Stimulated activated CD8-positive, alpha-beta memory T cell treated with anti-CD3 and anti-CD28 coated beads, Interleukin-4, amount 100 ng/mL, for 4 hours (primary cell): ENCODE data around the gene MOCS1.

ENCODE experiments used
- DNase-seq, 2 donors: peaks; one replicate each; pipeline ENCODE4 v3.0.0-alpha.2; 2020; ENCODE audit warnings: low read depth in 2 of 2, low spot score in 1 of 2

MOCS1 gene

DNA sequence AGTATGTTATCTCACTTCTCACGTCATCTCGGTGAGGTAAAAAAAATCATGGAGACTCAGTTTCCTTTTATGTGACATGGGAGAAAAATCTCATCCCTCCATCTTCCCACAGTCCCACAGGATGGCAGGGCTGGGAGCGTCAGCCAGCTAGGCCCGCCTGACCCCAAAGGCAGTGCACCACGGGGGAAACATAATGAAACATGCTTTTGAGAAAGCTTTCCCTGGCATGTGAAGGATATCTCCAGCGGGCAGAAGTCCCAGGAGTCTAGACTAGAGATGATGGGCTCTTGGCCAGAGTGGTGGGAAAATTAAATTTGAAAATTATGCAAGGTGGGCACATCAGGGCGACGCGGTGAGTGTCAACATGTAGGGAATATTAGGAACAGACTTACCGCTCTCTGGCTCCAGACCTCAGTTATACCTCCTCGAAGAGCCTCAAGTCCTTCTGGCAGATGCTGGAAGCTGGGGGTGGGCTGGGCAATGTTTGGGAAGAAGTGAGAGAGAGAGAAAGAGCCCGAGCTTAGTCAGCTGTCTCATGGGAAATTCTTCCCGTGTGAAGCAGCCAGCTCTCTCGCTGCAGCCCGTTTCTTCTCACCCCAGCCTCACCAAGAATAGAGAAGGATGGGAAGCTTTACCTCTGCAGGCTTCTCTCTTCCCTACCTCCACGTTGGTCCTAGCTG lies 52.3 kb downstream of the MOCS1 start:
- no peak for DNase-seq

DNA sequence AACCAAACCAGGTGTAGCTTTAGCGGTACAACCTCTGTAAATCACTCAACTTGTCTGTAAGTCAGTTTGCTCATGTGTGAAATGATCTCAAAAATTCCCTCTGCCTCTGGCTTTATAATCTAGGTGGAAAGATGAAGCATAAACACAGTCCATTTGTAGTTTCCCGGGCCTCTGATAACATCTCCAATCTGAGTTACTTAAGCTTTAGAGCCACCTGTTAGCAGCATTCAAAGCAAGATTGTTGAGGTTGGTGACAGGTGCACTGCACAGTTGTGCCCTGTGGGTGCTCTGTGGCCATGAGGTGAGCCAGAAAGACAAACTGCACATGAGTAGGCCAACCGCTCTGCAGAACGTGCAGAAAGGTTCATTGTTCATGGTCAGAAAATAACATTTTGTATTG lies 53.7 kb downstream of the MOCS1 start:
- DNase-seq = no peak

DNA sequence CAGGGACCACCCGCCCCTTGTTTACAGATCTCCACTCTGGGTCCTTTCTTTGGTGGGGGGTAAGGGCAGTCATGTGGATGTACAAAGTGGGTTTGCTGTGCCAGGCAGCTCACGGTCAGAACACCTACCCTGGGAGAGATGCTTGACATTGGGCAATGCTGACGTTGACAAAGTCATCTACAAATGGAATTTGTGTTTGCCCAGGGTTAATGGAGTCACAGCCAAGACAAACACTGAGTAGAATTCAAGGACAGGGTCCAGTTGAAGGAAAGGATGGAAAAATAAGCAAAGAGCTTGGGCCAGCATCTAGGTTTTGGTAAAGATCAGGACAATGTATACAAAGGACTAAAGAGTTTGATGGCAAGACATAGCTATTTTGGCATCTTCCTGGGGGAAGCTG lies 54.7 kb downstream of the MOCS1 start:
- DNase-seq = no peak

DNA sequence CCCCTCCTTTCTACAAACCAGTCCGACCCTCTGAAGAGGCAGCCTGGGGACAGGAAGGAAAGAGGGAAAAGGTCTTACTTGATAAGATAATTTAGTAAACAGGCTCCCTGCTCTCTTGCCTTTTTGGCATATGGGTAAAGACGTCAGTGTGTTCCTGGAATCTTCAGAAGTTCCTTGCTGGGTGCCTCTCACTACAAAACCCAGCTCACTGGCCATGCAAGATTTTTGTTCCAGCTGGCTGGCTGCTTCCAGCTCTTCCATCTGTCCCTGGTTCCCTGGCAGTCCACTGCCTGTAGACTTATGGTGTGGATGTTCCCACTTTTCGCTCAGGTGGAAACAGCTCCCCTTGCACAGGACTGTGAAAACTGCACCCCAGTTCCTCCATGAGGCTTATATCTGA lies 57.4 kb downstream of the MOCS1 start:
- no peak for DNase-seq

DNA sequence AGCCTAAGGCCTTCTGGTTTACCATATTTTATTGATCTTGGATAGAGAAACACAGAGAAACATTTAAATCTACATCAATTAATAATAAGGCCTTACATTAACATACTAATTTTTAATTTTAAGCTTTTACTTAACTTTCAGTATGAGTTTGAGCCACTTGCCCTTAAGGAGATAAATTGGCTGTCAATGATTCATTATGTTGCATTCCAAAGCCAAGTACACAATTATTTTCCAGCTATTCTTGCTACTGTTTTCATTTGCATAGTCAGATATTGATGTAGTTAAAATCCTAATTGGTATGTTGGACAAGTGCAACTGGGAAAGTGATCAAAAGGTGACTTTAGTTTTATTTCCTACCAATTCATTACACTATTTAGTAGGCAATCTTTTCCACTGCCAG lies 58.2 kb downstream of the MOCS1 start:
- DNase-seq = no peak

DNA sequence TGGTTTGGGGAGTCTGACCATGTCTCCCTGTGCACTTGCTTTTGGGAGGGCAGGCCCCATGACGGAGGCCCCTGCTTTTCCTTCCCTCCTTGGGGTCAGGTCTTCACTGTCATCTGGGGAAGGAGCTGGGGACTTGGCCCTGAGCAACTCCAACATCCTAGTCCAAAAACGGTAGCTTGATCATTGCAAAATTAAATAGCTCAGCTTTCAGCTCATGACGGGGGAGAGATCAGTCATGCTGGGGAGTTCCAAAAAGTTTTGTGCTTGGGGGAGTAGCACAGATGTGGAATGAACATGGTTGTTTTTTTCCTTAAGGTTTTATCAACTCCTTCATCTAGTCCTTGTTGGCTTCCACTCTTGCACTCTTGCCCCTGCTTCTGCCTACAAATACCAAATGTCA lies 60.8 kb downstream of the MOCS1 start:
- DNase-seq = no peak

DNA sequence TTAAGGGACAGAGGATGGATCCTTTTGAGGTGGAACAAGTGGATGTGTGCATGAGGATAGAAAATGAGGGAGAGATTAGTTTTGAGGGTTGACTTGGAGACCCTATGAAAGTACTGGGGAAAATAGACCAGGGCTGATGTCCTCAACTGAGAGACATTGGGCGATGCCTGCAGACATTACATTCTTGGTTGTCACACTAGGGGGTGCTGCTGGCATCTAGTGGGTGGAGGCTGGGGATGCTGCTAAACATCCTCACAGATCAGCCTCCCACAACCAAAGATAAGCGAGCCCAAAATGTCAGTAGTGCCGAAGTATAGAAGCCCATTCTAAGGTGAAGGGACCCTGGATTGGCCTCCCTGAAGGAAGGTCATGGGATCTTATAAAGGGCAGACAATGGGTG lies 63.3 kb downstream of the MOCS1 start:
- no peak for DNase-seq

DNA sequence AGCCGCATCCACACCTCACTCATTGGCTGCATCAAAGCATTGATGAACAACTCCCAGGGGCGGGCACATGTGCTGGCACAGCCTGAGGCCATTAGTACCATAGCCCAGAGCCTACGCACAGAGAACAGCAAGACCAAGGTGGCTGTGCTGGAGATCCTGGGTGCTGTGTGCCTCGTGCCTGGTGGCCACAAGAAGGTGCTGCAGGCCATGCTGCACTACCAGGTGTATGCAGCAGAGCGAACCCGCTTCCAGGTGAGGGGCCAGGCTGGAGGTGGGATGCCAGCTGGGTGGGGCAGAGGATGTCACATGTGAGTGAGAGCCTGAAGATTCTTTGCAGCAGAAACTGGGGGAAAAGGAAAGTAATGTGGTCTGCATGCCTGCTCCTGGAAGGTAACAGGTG lies 66.7 kb downstream of the MOCS1 start:
- no peak for DNase-seq

DNA sequence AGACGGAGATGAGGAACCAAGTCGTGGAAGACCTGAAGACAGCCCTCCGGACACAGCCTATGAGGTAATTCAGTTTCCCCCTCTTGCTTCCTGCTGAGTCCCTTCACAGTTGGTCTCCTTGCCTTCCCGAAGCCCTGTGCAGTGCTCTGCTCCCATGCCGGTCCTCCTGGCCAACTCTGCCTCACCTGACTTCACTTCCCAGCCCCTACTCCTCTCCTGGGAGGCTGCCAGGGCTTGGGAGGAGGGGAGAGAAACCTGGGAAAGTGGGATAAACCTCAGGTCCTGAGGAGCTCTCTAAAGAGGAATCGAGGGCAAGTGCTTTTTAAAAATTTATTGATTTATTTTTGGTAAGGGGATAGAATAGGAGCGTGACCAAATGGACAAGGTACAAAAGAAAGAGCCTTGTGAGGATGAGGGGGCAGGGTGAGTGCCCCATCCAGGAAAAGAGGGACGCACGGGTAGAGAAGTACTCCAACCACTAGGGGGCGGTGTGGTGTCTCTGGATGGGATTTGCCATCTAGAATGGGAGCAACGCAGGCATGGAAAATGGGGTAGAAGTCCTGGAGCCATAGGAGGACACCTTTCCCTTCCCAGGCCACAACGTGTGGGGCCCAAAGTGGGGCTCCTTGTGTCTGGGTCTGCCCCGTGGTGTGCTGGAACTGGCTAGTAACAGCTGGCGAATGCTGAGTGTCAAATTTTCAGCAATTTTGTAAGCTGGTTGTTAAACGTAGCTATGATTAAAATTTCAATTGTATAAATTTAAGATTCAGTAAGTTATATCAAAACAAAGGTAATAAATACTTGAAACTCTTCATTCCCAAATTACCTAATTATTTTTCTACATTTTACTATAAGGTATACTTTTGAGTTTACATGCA lies 69.0 kb downstream of the MOCS1 start:
- DNase-seq = peak; percentile 9 to 31

DNA sequence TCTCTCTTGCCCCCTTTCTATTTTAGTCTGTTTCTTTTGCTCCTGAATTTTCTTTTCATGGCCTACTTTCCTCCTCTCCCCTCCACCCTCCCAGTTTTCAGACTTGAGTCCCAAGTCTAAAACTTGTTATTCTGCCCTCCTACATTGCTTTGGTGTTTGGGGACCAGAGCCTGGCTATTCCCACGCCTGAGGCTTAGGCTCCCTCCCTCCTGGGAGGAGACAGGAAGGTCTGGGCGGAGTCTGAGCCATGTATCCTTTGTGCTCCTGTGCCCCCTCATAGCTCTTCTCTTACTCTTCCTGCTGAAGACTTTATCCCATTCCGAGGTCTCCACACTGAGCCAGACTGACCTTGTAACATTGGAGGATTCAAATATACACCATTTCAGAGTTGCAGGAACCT lies 72.6 kb downstream of the MOCS1 start:
- no peak for DNase-seq

DNA sequence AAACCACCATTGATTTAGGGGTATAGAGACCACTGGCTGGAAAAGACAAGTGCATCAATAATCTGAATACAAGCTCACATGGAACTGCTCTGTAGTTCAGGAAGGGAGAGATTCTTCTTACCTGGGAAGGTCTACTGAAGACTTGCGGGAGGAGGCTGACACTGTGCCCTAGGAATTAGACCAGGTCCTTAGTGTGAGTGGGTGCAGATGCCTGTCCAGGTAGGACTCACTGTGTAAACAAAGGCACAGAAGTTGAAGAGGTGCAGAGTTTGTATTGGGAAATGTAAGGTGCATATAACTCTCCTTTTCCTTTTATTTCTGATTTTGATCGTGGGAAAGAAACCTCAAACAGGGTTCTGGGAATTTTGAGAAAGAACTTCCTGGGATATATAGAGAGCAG lies 75.2 kb downstream of the MOCS1 start:
- DNase-seq = no peak

DNA sequence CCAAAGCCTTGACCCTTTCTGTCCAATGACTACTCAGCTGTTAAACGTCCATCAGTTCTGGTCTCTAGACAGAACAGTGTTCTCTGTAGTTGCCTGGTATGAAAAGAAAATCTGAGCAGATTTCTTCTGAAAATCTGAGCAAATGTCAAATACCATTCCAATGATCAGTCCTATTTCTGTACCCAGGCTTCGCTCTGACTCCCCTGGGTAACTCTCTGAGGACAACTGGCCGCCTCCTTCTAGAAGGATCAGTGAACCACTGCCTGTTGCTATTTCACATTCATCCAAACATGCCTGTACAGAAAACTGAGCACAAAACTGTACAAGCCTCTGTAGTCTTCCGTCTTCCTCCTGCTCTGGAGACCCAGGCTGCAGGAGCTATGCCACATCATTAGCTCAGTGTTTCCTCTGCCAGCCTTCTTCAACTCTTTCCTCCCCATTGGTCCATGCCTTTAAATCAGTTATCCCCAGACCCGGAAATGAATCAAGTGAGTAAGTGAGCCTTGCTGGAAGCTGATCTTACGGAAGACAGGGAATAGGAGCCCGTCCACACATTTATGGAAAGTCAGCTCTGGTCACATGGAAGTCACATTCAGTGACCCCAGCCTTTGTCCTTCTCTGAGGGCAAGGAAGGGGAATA lies 78.8 kb downstream of the MOCS1 start:
- DNase-seq = no peak
